GM23338 (cell line): Measurements from ENCODE around the gene PGAM5. TPM values are rescaled to one million over a fixed set of nuclear protein-coding genes. Genes with fewer than 3 reads are reported as not detected.

Experiments
- ATAC-seq: fragments of 200-7000 bp; cut with Tn5 transposase; 3 replicates; pipeline ENCODE4 v1.9.1; 2020
- DNase-seq: peaks from one replicate; pipeline ENCODE4 v3.0.0-alpha.2; 2015; ENCODE audit warnings: low spot score
- H2AFZ ChIP-seq: fragments of 200-600 bp; sonication (generic); 2 replicates; pipeline ENCODE4 v1.8.0; 2016; ENCODE audit warnings: antibody characterized with exemption, mild to moderate bottlenecking, moderate library complexity
- H3F3A ChIP-seq: fragments of 200-600 bp; sonication (generic); replicated peaks from 2 replicates; pipeline ENCODE4 v1.8.0; 2017; ENCODE audit warnings: antibody characterized with exemption, mixed run types, low read depth
- H3K27ac ChIP-seq: fragments of 200-600 bp; sonication (generic); 2 replicates; pipeline ENCODE4 v1.6.1; 2016; ENCODE audit warnings: low read depth
- H3K27me3 ChIP-seq: fragments of 200-600 bp; sonication (generic); 2 replicates; pipeline ENCODE4 v1.8.0; 2016; ENCODE audit warnings: mild to moderate bottlenecking, mixed run types, moderate library complexity; ENCODE audit not compliant: insufficient read depth
- H3K36me3 ChIP-seq: fragments of 200-600 bp; sonication (generic); 2 replicates; pipeline ENCODE4 v1.8.0; 2016; ENCODE audit warnings: mild to moderate bottlenecking; ENCODE audit not compliant: insufficient read depth
- H3K4me1 ChIP-seq: fragments of 200-600 bp; sonication (generic); 2 replicates; pipeline ENCODE4 v1.8.0; 2016; ENCODE audit warnings: mild to moderate bottlenecking, moderate library complexity; ENCODE audit not compliant: insufficient read depth
- H3K4me2 ChIP-seq: fragments of 200-600 bp; sonication (generic); 2 replicates; pipeline ENCODE4 v1.7.1; 2017; ENCODE audit warnings: mixed run types
- H3K4me3 ChIP-seq: fragments of 200-600 bp; sonication (generic); 2 replicates; pipeline ENCODE4 v1.6.1; 2016; ENCODE audit warnings: mixed run types
- H3K79me2 ChIP-seq: fragments of 200-600 bp; sonication (generic); replicated peaks from 2 replicates; pipeline ENCODE4 v1.8.0; 2017; ENCODE audit warnings: mild to moderate bottlenecking; ENCODE audit not compliant: insufficient read depth
- H3K9me2 ChIP-seq: fragments of 200-600 bp; sonication (generic); 2 replicates; pipeline ENCODE4 v1.8.0; 2017; ENCODE audit not compliant: insufficient read depth
- H4K20me1 ChIP-seq: fragments of 200-600 bp; sonication (generic); replicated peaks from 2 replicates; pipeline ENCODE4 v1.8.0; 2017; ENCODE audit warnings: mild to moderate bottlenecking; ENCODE audit not compliant: insufficient read depth
- H3K27ac Mint-ChIP-seq: 2 replicates; pipeline ENCODE4 v1.8.0; 2020; ENCODE audit warnings: inconsistent platforms, mild to moderate bottlenecking, moderate library complexity, mixed read lengths
- H3K27me3 Mint-ChIP-seq: 3 replicates; pipeline ENCODE4 v1.8.0; 2022; ENCODE audit warnings: low read depth, mild to moderate bottlenecking, moderate library complexity, mixed read lengths, inconsistent platforms; ENCODE audit not compliant: insufficient read depth, poor library complexity
- H3K36me3 Mint-ChIP-seq: 3 replicates; pipeline ENCODE4 v1.8.0; 2021; ENCODE audit warnings: low read depth, mild to moderate bottlenecking, inconsistent platforms, moderate library complexity, mixed read lengths
- H3K4me1 Mint-ChIP-seq: 3 replicates; pipeline ENCODE4 v1.8.0; 2020; ENCODE audit warnings: mild to moderate bottlenecking, inconsistent platforms, mixed read lengths
- H3K4me3 Mint-ChIP-seq: 3 replicates; pipeline ENCODE4 v1.8.0; 2021; ENCODE audit warnings: moderate library complexity, mild to moderate bottlenecking, inconsistent platforms, mixed read lengths
- H3K9me3 Mint-ChIP-seq: 3 replicates; pipeline ENCODE4 v1.8.0; 2020; ENCODE audit warnings: moderate library complexity, mild to moderate bottlenecking, inconsistent platforms, mixed read lengths
- CREB1 ChIP-seq: fragments of 250-450 bp; sonication (Bioruptor Pico); IDR thresholded peaks from 2 replicates; pipeline ENCODE4 v1.5.0; 2020; ENCODE audit warnings: low read depth, mild to moderate bottlenecking, moderate library complexity
- EZH2 ChIP-seq: fragments of 200-600 bp; sonication (generic); IDR thresholded peaks from one replicate; pipeline ENCODE4 v1.8.0; 2017; ENCODE audit warnings: antibody characterized with exemption, mild to moderate bottlenecking, low read depth; ENCODE audit not compliant: unreplicated experiment
- EZH2phosphoT487 ChIP-seq: fragments of 200-600 bp; sonication (generic); IDR thresholded peaks from one replicate; pipeline ENCODE4 v1.8.1; 2018; ENCODE audit warnings: antibody characterized with exemption; ENCODE audit not compliant: unreplicated experiment
- JUNB ChIP-seq: IDR thresholded peaks from one replicate; pipeline ENCODE4 v1.6.1; 2016; ENCODE audit warnings: antibody characterized with exemption; ENCODE audit not compliant: unreplicated experiment
- NANOG ChIP-seq: IDR thresholded peaks from 2 replicates; pipeline ENCODE4 v1.6.1; 2016; ENCODE audit warnings: antibody characterized with exemption, borderline replicate concordance
- POLR2AphosphoS5 ChIP-seq: IDR thresholded peaks from 2 replicates; pipeline ENCODE4 v1.6.1; 2016; ENCODE audit warnings: antibody characterized with exemption, low read depth
- STAT1 ChIP-seq: IDR thresholded peaks from one replicate; pipeline ENCODE4 v1.6.1; 2016; ENCODE audit warnings: antibody characterized with exemption; ENCODE audit not compliant: unreplicated experiment
- ZNF114 ChIP-seq: fragments of 250-450 bp; sonication (Bioruptor Pico); IDR thresholded peaks from 2 replicates; pipeline ENCODE4 v1.5.0; 2020; ENCODE audit warnings: mild to moderate bottlenecking, moderate library complexity
- ZNF331 ChIP-seq: fragments of 250-450 bp; sonication (Bioruptor Pico); IDR thresholded peaks from 2 replicates; pipeline ENCODE4 v1.5.0; 2020; ENCODE audit warnings: low read depth, mild to moderate bottlenecking, moderate library complexity
- polyA plus RNA-seq: library from polyadenylated mRNA; unstranded; fragments of >200 nt; fragmentation: Nextera tagmentation; extraction: Ambion mirVana; gene quantifications from 2 replicates; pipeline ENCODE4 v1.2.1, GENCODE V29; 2016
- total RNA-seq: library from RNA; depleted of rRNA; stranded (reverse); fragments of >200 nt; shearing (Covaris generic); gene quantifications from 2 replicates; pipeline ENCODE4 v1.2.3, GENCODE V29; 2014
- TF ChIP-seq, protein P1 (sequence below): fragments of 250-450 bp; sonication (Bioruptor Pico); IDR thresholded peaks from 2 replicates; pipeline ENCODE4 v1.5.0; 2020; ENCODE audit warnings: mild to moderate bottlenecking, moderate library complexity
- TF ChIP-seq, protein P2 (sequence below), 2 experiments: fragments of 200-600 bp in 1 of 2; sonication (generic) in 1 of 2; conservative IDR thresholded peaks; 2 replicates each; pipeline versions ENCODE4 v1.5.1 to v1.6.1; 2016 to 2017; ENCODE audit warnings: antibody characterized with exemption in 2 of 2, low read depth in 2 of 2, mild to moderate bottlenecking in 2 of 2, moderate library complexity in 1 of 2
- TF ChIP-seq, protein P3 (sequence below): IDR thresholded peaks from 2 replicates; pipeline ENCODE4 v1.6.1; 2016; ENCODE audit warnings: antibody characterized with exemption
- TF ChIP-seq, protein P4 (sequence below): IDR thresholded peaks from one replicate; pipeline ENCODE4 v1.6.1; 2018; ENCODE audit warnings: antibody characterized with exemption; ENCODE audit not compliant: unreplicated experiment

The PGAM5 gene
- total and polyA plus RNA-seq, 2 experiments from 2014 or later = 31.1 to 108 TPM

DNA sequence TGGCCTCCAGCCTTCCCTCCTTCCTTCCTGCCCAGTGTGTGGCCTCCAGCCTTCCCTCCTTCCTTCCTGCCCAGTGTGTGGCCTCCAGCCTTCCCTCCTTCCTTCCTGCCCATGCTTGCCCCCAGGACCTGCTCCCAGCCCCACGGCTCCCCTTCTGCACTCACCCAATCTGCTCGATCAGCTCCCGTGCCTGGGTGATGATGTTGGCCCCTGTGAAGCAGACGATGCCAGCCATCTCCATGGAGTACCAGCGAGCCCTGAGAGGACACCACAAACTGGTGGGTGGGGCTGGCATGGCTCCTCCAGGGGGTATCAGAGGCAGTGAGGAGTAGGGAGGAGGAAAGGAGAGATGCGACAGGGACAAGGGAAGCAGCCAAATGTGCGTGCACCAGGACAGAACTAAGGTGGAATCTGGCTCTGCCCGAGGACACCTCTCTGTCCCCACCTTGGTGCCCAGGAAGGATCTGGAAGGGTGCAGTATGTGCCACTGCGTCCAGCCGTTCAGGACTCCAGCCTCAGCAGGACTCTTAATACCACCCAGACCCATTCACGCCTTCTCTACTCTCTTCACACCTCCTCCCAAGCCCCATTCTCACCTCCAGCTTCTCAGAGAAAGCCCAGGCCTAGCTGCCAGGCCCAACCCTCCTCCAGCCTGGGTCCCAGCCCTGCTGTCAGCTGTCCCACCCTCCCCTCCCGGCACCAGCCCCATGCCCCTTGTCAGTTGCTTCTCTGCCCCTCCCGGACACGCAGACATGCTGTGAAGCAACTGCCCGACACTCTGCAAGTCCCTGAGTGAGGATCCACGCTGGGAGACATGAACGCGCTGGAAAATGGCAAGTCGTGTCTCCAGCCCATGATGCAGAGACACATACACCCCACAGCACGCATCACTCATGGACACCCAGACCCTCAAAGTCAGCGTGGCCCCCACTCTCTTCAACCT lies 46.2 kb upstream of the PGAM5 start:
- Histone ChIP-seq H3K4me3 (no peak overlapping the region), H4K20me1 (peaks cover 11% of the 10 kb centered on the region), H3K4me2 (no peak overlapping the region), H3K9me2 (no peaks in the 10 kb centered on the region), H3K4me1 (no peaks in the 10 kb centered on the region), H2AFZ (no peak overlapping the region), H3F3A (no peaks in the 10 kb centered on the region), H3K79me2 (no peaks in the 10 kb centered on the region), H3K36me3 (peaks cover 58% of the 10 kb centered on the region), H3K27ac (no peak overlapping the region), H3K27me3 (no peaks in the 10 kb centered on the region)
- H3K36me3 Mint-ChIP-seq = peaks cover 99% of the 10 kb centered on the region
- TF ChIP-seq ZNF331 (CRISPR knock-in tag) = no peak
- TF ChIP-seq, protein P1, sequence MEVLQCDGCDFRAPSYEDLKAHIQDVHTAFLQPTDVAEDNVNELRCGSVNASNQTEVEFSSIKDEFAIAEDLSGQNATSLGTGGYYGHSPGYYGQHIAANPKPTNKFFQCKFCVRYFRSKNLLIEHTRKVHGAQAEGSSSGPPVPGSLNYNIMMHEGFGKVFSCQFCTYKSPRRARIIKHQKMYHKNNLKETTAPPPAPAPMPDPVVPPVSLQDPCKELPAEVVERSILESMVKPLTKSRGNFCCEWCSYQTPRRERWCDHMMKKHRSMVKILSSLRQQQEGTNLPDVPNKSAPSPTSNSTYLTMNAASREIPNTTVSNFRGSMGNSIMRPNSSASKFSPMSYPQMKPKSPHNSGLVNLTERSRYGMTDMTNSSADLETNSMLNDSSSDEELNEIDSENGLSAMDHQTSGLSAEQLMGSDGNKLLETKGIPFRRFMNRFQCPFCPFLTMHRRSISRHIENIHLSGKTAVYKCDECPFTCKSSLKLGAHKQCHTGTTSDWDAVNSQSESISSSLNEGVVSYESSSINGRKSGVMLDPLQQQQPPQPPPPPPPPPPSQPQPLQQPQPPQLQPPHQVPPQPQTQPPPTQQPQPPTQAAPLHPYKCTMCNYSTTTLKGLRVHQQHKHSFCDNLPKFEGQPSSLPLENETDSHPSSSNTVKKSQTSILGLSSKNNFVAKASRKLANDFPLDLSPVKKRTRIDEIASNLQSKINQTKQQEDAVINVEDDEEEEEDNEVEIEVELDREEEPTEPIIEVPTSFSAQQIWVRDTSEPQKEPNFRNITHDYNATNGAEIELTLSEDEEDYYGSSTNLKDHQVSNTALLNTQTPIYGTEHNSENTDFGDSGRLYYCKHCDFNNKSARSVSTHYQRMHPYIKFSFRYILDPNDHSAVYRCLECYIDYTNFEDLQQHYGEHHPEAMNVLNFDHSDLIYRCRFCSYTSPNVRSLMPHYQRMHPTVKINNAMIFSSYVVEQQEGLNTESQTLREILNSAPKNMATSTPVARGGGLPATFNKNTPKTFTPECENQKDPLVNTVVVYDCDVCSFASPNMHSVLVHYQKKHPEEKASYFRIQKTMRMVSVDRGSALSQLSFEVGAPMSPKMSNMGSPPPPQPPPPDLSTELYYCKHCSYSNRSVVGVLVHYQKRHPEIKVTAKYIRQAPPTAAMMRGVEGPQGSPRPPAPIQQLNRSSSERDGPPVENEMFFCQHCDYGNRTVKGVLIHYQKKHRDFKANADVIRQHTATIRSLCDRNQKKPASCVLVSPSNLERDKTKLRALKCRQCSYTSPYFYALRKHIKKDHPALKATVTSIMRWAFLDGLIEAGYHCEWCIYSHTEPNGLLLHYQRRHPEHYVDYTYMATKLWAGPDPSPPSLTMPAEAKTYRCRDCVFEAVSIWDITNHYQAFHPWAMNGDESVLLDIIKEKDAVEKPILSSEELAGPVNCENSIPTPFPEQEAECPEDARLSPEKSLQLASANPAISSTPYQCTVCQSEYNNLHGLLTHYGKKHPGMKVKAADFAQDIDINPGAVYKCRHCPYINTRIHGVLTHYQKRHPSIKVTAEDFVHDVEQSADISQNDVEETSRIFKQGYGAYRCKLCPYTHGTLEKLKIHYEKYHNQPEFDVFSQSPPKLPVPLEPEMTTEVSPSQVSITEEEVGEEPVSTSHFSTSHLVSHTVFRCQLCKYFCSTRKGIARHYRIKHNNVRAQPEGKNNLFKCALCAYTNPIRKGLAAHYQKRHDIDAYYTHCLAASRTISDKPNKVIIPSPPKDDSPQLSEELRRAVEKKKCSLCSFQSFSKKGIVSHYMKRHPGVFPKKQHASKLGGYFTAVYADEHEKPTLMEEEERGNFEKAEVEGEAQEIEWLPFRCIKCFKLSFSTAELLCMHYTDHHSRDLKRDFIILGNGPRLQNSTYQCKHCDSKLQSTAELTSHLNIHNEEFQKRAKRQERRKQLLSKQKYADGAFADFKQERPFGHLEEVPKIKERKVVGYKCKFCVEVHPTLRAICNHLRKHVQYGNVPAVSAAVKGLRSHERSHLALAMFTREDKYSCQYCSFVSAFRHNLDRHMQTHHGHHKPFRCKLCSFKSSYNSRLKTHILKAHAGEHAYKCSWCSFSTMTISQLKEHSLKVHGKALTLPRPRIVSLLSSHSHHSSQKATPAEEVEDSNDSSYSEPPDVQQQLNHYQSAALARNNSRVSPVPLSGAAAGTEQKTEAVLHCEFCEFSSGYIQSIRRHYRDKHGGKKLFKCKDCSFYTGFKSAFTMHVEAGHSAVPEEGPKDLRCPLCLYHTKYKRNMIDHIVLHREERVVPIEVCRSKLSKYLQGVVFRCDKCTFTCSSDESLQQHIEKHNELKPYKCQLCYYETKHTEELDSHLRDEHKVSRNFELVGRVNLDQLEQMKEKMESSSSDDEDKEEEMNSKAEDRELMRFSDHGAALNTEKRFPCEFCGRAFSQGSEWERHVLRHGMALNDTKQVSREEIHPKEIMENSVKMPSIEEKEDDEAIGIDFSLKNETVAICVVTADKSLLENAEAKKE (CRISPR knock-in tag) = no peak
- TF ChIP-seq POLR2AphosphoS5 = no peak
- TF ChIP-seq EZH2phosphoT487 = no peak
- TF ChIP-seq ZNF114 (CRISPR knock-in tag) = no peak
- TF ChIP-seq, protein P2, sequence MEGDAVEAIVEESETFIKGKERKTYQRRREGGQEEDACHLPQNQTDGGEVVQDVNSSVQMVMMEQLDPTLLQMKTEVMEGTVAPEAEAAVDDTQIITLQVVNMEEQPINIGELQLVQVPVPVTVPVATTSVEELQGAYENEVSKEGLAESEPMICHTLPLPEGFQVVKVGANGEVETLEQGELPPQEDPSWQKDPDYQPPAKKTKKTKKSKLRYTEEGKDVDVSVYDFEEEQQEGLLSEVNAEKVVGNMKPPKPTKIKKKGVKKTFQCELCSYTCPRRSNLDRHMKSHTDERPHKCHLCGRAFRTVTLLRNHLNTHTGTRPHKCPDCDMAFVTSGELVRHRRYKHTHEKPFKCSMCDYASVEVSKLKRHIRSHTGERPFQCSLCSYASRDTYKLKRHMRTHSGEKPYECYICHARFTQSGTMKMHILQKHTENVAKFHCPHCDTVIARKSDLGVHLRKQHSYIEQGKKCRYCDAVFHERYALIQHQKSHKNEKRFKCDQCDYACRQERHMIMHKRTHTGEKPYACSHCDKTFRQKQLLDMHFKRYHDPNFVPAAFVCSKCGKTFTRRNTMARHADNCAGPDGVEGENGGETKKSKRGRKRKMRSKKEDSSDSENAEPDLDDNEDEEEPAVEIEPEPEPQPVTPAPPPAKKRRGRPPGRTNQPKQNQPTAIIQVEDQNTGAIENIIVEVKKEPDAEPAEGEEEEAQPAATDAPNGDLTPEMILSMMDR (conservative IDR thresholded peaks at IDR 0.05; ENCODE audit: low read depth in 2 of 2) = no peak
- no peak for TF ChIP-seq CREB1
- no peak for TF ChIP-seq NANOG
- TF ChIP-seq, protein P3, sequence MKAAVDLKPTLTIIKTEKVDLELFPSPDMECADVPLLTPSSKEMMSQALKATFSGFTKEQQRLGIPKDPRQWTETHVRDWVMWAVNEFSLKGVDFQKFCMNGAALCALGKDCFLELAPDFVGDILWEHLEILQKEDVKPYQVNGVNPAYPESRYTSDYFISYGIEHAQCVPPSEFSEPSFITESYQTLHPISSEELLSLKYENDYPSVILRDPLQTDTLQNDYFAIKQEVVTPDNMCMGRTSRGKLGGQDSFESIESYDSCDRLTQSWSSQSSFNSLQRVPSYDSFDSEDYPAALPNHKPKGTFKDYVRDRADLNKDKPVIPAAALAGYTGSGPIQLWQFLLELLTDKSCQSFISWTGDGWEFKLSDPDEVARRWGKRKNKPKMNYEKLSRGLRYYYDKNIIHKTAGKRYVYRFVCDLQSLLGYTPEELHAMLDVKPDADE = no peak
- no peak for TF ChIP-seq JUNB
- TF ChIP-seq STAT1 = no peak
- TF ChIP-seq EZH2 = no peak
- TF ChIP-seq, protein P4, sequence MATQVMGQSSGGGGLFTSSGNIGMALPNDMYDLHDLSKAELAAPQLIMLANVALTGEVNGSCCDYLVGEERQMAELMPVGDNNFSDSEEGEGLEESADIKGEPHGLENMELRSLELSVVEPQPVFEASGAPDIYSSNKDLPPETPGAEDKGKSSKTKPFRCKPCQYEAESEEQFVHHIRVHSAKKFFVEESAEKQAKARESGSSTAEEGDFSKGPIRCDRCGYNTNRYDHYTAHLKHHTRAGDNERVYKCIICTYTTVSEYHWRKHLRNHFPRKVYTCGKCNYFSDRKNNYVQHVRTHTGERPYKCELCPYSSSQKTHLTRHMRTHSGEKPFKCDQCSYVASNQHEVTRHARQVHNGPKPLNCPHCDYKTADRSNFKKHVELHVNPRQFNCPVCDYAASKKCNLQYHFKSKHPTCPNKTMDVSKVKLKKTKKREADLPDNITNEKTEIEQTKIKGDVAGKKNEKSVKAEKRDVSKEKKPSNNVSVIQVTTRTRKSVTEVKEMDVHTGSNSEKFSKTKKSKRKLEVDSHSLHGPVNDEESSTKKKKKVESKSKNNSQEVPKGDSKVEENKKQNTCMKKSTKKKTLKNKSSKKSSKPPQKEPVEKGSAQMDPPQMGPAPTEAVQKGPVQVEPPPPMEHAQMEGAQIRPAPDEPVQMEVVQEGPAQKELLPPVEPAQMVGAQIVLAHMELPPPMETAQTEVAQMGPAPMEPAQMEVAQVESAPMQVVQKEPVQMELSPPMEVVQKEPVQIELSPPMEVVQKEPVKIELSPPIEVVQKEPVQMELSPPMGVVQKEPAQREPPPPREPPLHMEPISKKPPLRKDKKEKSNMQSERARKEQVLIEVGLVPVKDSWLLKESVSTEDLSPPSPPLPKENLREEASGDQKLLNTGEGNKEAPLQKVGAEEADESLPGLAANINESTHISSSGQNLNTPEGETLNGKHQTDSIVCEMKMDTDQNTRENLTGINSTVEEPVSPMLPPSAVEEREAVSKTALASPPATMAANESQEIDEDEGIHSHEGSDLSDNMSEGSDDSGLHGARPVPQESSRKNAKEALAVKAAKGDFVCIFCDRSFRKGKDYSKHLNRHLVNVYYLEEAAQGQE = no peak
- H3K4me1 Mint-ChIP-seq = no peaks in the 10 kb centered on the region
- no peak overlapping the region for H3K27ac Mint-ChIP-seq
- H3K27me3 Mint-ChIP-seq = no peaks in the 10 kb centered on the region
- no peak for DNase-seq
- H3K4me3 Mint-ChIP-seq = no peak overlapping the region
- H3K9me3 Mint-ChIP-seq = no peaks in the 10 kb centered on the region
- ATAC-seq = no peak
